ENCODE measurements around the gene ABI3BP.

- no peak for TF ChIP-seq CTCF (conservative IDR thresholded peaks at IDR 0.05 in 1 of 2, IDR thresholded peaks at IDR 0.05 in 1 of 2; ENCODE audit: low read depth in 1 of 2, low read length in 2 of 2)
- no peak for TF ChIP-seq EZH2 (IDR thresholded peaks at IDR 0.05; ENCODE audit: low read length, missing control alignments)
These were observed 45.7 kb upstream of the ABI3BP start for GRCh38 chr3:101038880-101039279.

Measured in fibroblast of lung (primary cell).